Ascending aorta (tissue), 2 donors: Measurements from ENCODE around the gene AGAP3. TPM values are rescaled to one million over a fixed set of nuclear protein-coding genes. Genes with fewer than 3 reads are reported as not detected.

Experiments used
- DNase-seq, 2 donors: peaks; one replicate each; pipeline ENCODE4 v3.0.0-alpha.2; 2019; ENCODE audit warnings: low spot score in 2 of 2
- H3K27ac ChIP-seq, 2 donors: fragments of 200-600 bp; sonication (generic); one replicate each; pipeline ENCODE4 v1.5.1; 2016 to 2017; ENCODE audit warnings: mild to moderate bottlenecking in 1 of 2
- H3K27me3 ChIP-seq: fragments of 200-600 bp; sonication (generic); one replicate; pipeline ENCODE4 v1.5.1; 2017
- H3K36me3 ChIP-seq, 2 donors: fragments of 200-600 bp; sonication (generic); one replicate each; pipeline ENCODE4 v1.5.1; 2016
- H3K4me1 ChIP-seq, 2 donors: fragments of 200-600 bp; sonication (generic); one replicate each; pipeline ENCODE4 v1.5.1; 2016 to 2017; ENCODE audit warnings: mild to moderate bottlenecking in 1 of 2
- H3K4me3 ChIP-seq, 2 donors: fragments of 200-600 bp; sonication (generic); one replicate each; pipeline ENCODE4 v1.5.1; 2016 to 2017; ENCODE audit warnings: mild to moderate bottlenecking in 1 of 2
- H3K9me3 ChIP-seq, 2 donors: fragments of 200-600 bp; sonication (generic); one replicate each; pipeline ENCODE4 v1.5.1; 2016
- intact Hi-C: fragments of 100-400 bp; cut with DNase I; formaldehyde crosslinking; loops from one replicate; pipeline ENCODE4 v1.15.1; 2023
- total RNA-seq: library from RNA; depleted of rRNA; stranded (reverse); fragments of >200 nt; gene quantifications from one replicate; pipeline ENCODE4 v1.1.0, GENCODE V29; 2016
- TF ChIP-seq, protein P1 (sequence below), 3 experiments: fragments of 200-600 bp in 2 of 3; fragments of 450-650 bp in 1 of 3; sonication (generic) in 2 of 3; IDR thresholded peaks; one replicate each; pipeline ENCODE4 v1.5.1; 2016 to 2019; ENCODE audit warnings: antibody characterized with exemption in 3 of 3, mild to moderate bottlenecking in 1 of 3, moderate library complexity in 1 of 3

Gene AGAP3
- total RNA-seq, 1 donor from 2014 or later: 82.6 TPM

GRCh38 chr7:151083824-151084160 is 2.5 kb upstream of the AGAP3 start:
- Histone ChIP-seq H3K9me3 (no peaks in the 10 kb centered on the region), H3K27ac (peak overlapping the region; percentile 95 to 96), H3K36me3 (peaks cover 0 to 3% of the 10 kb centered on the region in 2 donors), H3K27me3 (no peaks in the 10 kb centered on the region), H3K4me3 (peak overlapping the region; percentile 75 to 87), H3K4me1 (peaks cover 32 to 47% of the 10 kb centered on the region in 2 donors)
- TF ChIP-seq, protein P1, sequence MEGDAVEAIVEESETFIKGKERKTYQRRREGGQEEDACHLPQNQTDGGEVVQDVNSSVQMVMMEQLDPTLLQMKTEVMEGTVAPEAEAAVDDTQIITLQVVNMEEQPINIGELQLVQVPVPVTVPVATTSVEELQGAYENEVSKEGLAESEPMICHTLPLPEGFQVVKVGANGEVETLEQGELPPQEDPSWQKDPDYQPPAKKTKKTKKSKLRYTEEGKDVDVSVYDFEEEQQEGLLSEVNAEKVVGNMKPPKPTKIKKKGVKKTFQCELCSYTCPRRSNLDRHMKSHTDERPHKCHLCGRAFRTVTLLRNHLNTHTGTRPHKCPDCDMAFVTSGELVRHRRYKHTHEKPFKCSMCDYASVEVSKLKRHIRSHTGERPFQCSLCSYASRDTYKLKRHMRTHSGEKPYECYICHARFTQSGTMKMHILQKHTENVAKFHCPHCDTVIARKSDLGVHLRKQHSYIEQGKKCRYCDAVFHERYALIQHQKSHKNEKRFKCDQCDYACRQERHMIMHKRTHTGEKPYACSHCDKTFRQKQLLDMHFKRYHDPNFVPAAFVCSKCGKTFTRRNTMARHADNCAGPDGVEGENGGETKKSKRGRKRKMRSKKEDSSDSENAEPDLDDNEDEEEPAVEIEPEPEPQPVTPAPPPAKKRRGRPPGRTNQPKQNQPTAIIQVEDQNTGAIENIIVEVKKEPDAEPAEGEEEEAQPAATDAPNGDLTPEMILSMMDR (IDR thresholded peaks at IDR 0.05): no peak
- intact Hi-C loops: loop anchor here (5.0 to 10.0 kb wide), 3 partner anchors 164 to 1369 kb away; partner anchors contain the start of gene SMARCD3
- DNase-seq: no peak

GRCh38 chr7:151085329-151085690 is 965 bp upstream of the AGAP3 start:
- peaks cover 24 to 51% of the 10 kb centered on the region in 2 donors for H3K4me1 ChIP-seq
- no peaks in the 10 kb centered on the region for H3K27me3 ChIP-seq
- intact Hi-C loops: loop anchor here (10.0 kb wide), 2 partner anchors 669 to 1371 kb away; a partner anchor contains a TSS
- H3K9me3 ChIP-seq: no peaks in the 10 kb centered on the region
- peak overlapping the region; percentile 85 to 91 for H3K27ac ChIP-seq
- no peak for DNase-seq
- no peaks in the 10 kb centered on the region for H3K36me3 ChIP-seq
- TF ChIP-seq, protein P1 (IDR thresholded peaks at IDR 0.05): no peak
- peak overlapping the region in 1 of 2 donors; percentile 85 for H3K4me3 ChIP-seq

GRCh38 chr7:151086802-151087244 is 548 bp downstream of the AGAP3 start:
- Histone ChIP-seq H3K4me1 (peaks cover 17 to 42% of the 10 kb centered on the region in 2 donors), H3K27ac (peak overlapping the region; percentile 64 to 82), H3K36me3 (peaks cover 0 to 1% of the 10 kb centered on the region in 2 donors), H3K4me3 (peak overlapping the region; percentile 63 to 85), H3K27me3 (no peaks in the 10 kb centered on the region), H3K9me3 (no peaks in the 10 kb centered on the region)
- no peak for DNase-seq
- intact Hi-C loops: loop anchor here (1.0 to 10.0 kb wide), 5 partner anchors 24 to 1372 kb away; partner anchors contain the start of genes ABCB8 and SLC4A2
- TF ChIP-seq, protein P1 (IDR thresholded peaks at IDR 0.05): no peak

DNA sequence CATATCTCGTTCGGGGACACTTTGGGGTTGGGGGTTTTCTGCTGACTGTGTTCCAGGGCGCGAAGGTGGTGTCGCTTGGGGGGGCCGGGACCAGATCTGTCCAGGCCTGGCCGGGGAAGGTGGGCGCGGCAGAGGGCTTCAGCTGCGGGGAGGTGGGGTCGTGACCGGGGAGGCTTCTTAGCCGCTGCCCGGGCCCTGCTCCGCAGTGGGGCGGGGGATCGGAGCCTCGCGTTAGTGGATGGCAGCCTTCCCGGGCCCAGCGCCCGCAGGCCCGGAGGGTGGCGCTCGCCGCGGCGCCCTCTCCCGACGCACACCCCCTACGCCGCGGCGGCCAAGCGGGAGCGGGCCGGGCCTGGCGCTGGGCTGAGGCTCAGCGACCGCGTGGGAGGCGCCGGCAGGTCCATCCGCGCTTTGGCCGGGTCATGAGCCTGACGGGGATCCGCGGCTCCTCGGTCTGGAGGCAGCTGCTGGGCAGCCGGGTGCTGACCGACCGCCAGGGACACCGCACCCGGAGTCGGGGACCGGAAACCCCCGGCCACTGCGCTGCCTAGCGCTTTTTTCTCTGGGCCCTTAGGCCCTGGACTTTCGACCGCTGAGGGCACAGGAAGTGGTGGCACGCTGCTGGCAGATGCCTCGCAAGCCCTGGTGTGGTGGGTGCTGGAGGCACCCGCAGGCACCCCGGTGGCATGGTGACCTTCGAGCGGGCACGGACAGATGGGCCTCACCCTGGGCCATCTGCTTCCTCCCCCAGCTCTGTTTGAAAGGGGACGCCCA is 1.2 kb downstream of the AGAP3 start:
- TF ChIP-seq, protein P1 (IDR thresholded peaks at IDR 0.05): peak in 2 of 3 experiments; percentile 10 to 29
- intact Hi-C loops: loop anchor here (1.0 to 10.0 kb wide), 5 partner anchors 24 to 1373 kb away; partner anchors contain the start of genes ABCB8 and SLC4A2
- peaks cover 0 to 4% of the 10 kb centered on the region in 2 donors for H3K36me3 ChIP-seq
- H3K27ac ChIP-seq: peak overlapping the region; percentile 64 to 82
- H3K9me3 ChIP-seq: no peaks in the 10 kb centered on the region
- DNase-seq: no peak
- peaks cover 10 to 36% of the 10 kb centered on the region in 2 donors for H3K4me1 ChIP-seq
- H3K4me3 ChIP-seq: peak overlapping the region; percentile 63 to 85
- H3K27me3 ChIP-seq: no peaks in the 10 kb centered on the region

- TF ChIP-seq, protein P1 (IDR thresholded peaks at IDR 0.05): no peak
- DNase-seq: no peak
- no peaks in the 10 kb centered on the region for H3K27me3 ChIP-seq
- H3K4me1 ChIP-seq: peaks cover 8 to 34% of the 10 kb centered on the region in 2 donors
- H3K27ac ChIP-seq: peak overlapping the region; percentile 64 to 82
- peaks cover 0 to 4% of the 10 kb centered on the region in 2 donors for H3K36me3 ChIP-seq
- intact Hi-C loops: loop anchor here (10.0 kb wide), 2 partner anchors 667 to 1373 kb away; a partner anchor contains a TSS
- peak overlapping the region; percentile 63 to 85 for H3K4me3 ChIP-seq
- no peaks in the 10 kb centered on the region for H3K9me3 ChIP-seq
Measured at GRCh38 chr7:151088019-151088855, 2.0 kb downstream of the AGAP3 start.
